HG02763 (cell line): ENCODE measurements around the gene TADA2B.
A peak's percentile ranks its signal among the peaks of the same experiment; 100 is the strongest.
"Not testable (repeated sequence)": the region's sequence is repeated elsewhere in the genome, so short reads cannot be mapped to it uniquely, and the experiment has no call there.

Source experiments
- ATAC-seq: cut with Tn5 transposase; IDR thresholded peaks from one replicate; pipeline ENCODE4 v1.9.1; 2021; ENCODE audit warnings: mild to moderate bottlenecking, moderate library complexity; ENCODE audit not compliant: unreplicated experiment

The TADA2B gene

DNA sequence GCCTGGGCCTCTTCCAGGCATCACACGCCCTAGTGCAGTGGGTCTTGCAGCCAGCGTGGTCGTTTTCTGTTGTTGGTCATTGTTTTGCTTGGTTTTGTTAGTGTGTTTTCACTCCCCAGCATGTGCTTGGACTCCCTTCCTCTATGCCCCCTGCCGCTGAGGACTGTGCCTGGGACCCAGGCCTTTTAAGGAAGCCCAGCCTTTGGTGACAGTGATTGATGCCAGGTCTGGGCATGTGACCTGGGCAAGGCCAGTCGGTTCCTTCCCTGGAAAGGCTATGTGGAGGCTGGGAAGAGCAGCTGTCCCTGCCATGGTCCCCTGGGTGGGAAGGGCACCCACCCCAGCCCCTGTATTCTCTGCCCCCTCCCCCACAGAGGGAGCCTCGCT, 33.5 kb downstream of the TADA2B start:
- no peak for ATAC-seq

DNA sequence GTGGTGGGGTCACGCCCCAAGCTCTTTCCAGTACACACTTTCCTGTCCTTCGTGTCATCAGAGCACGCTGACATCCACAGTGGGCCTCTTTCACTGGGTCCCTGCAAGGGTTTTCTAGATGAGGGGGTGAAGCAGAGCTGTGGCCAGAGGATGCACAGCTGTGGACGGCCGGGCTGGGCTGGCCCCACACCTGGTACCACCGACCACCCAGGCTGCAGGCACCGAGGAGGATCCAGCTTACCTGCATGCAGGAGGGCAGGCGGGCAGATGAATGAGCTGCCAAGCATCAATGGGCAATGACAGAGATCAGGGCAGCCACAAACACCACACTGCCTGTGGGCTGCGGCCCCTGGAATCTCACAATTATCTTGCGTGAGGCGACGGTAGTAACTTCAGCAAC, 34.2 kb downstream of the TADA2B start:
- ATAC-seq: no peak

DNA sequence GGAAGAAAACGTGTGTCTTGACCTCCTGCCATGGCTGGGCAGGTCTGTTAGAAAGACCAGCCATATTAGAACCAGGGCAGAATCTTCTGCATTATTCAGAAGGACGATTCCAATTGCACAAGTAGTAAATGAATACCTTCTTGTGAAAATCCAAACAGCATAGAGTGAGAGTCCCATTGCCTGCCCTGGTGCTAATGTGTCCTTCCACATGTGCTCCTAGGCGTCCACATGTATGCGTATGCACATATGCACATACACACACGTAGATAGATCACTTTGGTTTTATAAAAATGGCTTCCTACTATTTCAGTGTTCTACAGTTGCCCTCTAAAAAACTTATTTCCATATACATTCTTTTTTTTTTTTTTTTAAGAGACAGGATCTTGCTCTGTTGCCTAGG, 34.9 kb downstream of the TADA2B start:
- no peak for ATAC-seq

DNA sequence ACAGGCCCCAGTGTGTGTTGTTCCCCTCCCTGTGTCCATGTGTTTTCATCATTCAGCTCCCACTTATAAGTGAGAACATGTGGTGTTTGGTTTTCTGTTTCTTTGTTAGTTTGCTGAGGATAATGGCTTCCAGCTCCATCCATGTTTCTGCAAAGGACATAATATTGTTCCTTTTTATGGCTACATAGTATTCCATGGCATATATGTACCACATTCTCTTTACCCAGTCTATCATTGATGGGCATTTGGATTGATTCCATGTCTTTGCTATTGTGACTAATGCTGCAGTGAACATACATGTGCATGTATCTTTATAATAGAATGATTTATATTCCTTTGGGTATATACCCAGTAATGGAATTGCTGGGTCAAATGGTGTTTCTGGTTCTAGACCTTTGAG, 36.3 kb downstream of the TADA2B start:
- ATAC-seq: not testable (repeated sequence)

DNA sequence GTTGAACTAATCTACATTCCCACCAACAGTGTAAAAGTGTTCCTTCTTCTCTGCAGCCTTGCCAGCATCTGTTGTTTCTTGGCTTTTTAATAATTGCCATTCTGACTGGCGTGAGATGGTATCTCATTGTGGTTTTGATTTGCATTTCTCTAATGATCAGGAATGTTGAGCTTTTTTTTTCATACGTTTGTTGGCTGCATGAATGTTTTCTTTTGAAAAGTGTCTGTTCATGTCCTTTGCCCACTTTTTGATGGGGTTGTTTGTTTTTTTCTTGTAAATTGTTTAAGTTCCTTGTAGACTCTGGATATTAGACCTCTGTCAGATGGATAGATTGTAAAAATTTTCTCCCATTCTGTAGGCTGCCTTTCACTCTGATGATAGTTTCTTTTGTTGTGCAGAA, 36.7 kb downstream of the TADA2B start:
- ATAC-seq: not testable (repeated sequence)

DNA sequence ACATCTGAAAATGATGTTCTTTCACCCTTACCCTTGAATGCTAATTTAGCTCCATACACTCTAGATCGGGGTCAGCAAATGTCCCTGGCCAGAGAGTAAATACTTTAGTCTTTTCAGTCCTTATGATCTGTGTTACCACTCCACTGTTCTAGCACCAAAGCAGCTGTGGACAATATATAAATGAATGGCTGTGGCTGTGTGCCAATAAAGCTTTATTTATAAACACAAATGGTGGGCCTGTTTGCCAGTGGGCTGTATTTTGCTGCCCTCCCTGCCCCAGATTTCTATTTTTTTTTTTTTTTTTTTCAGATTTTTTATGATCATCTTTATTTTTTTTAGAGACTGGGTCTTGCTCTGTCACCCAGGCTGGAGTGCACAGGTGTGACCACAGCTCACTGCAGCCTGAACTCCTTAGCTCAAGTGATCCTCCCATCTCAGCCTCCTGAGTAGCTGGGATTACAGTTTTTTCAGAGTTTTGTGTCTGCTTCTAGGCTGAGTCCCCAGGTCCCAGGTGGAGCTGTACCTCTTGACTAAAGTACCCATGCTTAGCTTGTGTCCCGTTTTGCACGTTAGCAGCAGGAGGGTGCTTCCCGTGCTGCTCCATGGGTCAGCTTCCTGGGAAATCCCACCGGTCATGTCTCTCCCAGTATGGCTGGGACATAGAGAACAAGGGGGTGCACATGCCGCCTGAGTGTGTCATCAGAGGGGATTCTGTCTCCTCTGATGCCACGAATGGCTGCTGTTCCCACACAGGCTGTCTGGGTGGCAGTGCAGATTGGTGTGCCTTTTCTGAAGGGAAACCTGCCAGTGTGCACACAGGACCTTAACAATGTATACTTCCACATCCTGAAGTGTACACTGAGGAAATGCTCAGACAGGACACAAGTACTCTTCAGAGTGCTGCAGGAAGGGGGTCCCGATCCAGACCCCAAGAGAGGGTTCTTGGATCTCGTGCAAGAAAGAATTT, 40.7 kb downstream of the TADA2B start:
- ATAC-seq: no peak

DNA sequence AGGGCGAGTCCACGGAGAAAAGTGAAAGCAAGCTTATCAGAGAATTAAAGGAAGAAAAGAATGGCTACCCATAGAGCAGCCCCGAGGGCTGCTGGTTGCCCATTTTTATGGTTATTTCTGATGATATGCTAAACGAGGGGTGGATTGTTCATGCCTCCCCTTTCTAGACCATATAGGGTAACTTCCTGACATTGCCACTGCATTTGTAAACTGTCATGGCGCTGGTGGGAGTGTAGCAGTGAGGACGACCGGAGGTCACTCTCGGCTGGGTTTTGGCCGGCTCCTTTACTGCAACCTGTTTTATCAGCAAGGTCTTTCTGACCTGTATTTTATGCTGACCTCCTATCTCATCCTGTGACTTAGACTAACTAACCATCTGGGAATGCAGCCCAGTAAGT, 41.4 kb downstream of the TADA2B start:
- ATAC-seq: not testable (repeated sequence)

DNA sequence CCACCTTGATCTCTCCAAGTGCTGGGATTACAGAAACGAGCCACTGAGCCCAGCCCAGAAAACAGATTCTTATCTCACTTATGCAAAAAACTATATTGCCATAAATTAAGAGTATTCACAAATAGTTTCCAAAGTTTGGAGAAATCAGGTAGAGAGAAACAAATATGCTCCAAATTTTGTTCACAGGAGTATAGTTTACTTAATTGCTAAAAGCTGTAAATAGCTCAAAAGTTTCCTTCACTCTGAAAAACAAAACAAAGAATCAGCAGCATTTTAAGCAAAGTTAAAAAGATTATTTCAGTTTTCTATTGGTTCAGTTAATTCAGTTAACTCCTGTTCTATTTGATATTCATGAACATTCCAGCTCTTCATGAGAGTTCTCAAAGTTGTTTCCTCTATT, 43.2 kb downstream of the TADA2B start:
- ATAC-seq: no peak

DNA sequence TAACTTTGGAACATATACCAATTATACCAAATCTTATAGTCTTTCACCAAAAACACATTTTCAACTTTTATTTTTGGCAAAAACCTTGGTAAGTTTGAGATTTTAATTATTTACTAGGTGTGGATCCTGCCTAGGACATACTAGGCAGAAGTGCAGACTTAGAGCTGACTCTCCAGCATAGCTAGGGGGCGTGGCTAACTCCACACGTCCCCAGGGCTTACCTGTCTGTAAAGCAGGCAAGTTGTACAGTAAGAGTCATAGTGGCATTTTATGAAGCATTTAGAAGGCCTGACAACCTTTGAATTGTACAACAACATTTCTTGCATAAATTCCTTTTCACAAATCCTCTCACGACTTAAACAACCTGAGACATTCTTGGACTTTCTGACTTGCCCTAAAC, 43.9 kb downstream of the TADA2B start:
- ATAC-seq: no peak

DNA sequence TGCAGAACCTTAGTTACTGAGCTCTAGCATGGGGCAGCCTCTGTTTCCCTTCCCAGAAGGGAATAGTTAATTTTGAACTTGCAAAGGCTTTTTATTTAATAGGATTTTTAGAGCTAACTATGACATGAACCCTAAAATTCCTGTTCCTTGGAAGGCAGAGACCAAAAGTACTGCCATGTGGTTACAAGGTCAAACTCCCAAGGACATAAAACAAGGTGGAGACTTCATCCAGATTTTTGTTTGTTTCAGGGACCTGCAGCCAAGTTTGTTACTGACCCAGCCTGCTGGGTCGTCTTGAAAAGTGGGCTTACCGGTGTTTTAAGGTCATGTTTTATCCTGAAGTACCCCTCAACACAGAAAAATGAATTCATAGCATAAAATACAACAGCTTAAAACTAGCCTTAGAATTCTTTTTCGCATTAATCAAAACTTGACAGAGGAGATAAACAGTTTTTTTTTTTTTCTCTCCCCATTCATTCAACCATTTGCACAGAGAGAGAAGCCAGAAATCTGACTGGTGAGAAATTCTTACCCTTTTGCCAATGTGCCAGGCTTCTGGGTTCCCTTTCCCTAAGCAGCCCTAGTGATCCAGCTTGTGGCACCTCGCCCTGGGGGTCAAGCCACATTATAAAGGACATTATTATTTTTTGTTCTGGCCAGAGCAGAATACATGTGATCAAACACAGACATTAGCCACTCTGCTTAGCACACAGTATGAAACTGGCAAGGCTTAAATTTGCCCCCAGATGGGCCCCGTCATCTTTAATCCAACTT, 46.2 kb downstream of the TADA2B start:
- ATAC-seq: no peak

DNA sequence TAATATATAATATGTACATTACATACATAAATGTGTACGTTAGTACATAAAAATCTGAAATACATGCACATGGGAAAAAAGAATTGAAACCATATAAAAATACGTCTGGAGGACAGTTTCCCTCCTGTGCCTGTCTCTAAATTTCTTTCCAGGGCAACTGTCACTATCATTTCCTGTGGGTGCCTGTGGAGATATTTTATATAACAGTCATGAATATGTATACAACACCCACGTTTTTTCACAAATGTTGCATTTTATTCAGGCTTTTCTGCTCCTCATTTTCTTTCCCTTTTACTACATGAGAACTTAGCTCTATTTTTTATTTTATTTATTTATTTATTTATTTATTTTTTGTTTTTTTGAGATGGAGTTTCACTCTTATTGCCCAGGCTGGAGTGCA, 48.9 kb downstream of the TADA2B start:
- ATAC-seq: no peak

DNA sequence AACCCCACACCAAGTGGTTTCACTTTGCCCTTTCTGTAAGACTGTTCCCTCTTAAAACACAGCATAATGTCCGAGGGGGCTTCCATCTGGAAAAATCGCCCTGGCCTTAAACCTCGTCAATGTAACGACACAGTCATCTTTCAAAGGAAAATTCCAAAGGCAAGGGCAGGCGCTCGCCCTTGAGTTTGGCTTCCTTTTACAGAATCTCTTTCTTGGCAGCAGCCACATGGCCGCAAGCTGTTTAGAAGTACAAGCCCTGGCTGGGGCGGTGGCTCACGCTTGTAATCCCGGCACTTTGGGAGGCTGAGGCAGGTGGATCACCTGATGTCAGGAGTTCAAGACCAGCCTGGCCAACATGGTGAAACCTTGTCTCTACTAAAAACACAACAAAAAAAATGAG, 51.7 kb downstream of the TADA2B start:
- ATAC-seq: no peak

DNA sequence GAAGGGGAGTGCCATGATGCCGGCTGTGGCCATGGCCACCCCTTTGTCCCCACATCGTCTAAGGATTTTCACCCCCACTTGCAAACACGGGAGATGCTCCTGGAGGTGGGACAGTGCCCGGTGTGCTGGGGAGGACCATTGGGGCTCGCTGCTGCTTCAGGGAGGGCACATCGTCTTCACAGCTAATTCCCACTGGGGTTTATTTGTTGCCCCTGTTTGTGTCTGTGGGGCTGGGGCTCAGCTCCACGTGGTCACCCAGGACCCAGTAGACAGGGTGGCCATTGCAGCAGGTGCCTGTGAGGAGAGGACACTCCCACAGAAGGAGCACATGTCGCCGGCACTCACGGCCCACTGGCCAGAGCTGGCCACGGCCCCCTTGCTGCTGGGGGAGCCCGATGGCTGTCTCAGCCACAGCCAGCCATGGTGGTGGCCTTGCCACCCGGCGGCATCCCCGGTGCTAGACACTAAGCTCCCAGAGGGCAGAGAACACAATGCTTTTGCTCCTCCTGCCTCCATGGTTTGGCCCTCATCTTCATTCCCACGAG, 52.5 kb downstream of the TADA2B start:
- no peak for ATAC-seq

DNA sequence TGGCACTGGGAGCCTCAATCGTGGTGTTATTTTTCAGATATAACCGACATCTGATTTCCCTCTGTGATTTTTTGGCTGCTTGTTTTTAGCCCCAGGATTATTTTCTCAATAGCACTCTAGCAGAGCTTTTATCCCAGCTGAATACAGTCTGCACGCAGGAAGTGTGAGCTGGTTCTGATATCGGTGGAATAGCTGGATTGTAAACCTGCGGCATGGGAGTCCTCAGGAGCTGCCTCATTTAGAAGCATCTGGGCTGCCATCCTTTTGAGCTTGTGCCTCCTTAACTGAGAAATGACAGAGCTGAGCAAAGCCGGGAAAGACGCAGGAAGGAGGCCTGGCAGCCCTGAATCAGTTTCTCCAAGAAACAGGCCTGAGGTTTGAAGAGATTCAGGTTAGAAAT, 53.1 kb downstream of the TADA2B start:
- ATAC-seq: no peak

DNA sequence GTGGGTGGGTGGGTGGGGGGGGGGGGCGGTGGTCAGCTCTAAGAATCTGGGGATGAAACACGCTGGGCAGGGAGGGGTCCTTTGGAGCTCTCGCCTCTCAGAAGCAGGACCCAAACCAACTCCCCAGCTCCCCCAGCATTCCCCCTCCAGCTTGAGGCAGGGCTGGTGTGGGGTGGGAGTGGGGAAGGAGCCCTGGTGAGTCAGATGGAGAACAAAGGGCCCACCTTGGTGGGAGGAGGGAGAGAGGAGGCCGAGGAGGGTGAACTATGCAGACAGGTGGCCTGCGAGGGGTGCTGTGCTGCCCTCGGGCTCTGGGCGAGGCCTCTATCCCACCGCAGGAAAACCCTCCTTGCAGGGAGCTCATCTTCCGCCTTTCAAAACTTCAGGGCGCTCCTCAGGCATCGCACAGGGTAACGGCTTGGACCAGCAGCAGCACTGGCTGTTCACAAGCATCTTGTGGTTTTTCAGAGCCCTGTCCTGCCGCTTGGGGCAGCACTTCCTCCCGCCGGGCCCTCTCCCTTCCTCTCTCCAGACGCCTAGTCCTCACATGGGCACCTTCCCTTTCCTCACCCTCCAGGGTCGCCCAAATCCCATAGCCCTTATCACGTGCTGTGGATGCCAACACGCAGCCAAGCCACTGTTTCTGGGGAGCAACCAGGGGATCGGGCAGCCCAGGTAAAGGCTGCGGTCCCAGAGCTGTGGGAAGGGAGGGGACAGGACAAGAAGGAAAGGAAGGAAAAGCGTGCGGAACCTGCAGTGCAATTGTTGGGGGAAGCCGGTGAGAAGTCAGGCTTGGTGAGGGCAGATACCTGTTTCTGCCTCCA, 58.7 kb downstream of the TADA2B start:
- ATAC-seq: peak; percentile 73

DNA sequence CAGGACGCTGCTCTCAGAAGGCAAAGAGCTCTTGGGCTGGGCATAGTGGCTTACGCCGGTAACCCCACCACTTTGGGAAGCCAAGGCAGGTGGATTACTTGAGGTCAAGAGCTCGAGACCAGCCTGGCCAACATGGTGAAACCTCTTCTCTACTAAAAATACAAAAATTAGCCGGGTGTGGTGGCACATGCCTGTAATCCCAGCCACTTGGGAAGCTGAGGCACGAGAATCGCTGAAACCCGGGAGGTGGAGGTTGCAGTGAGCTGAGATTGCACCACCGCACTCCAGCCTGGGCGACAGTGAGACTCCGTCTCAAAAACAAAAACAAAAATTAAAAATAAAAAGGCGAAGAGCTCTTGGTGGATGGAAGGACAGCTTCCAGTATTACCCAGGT, 59.3 kb downstream of the TADA2B start:
- ATAC-seq: not testable (repeated sequence)

DNA sequence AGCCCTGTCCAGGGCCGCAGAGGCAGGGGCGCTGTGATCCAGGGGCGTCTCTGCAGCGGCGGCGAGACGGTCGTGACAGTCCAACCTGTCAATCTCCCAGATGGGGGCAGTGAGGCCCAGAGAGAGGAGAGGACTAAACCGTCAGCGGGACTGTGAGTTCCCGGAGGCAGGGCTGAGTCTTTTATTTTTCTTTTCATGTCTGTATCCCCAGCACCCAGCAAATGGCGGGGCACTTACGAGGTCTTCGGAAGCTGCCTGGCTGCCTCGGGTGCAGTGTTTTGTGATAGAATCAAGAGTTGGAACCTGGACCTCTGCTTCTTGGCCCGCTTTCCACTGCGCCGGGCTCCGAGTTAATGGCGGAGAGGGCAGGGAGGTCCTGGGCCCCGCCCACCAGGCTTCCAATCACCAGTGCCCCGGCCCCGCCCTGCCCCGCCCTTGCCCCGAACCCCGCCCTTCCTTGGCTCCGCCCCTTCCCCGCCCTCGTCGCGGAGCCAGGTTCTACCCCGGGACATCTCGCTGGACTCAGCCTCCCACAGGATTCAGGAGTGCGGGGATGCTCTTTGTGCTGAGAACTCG, 59.9 kb downstream of the TADA2B start:
- ATAC-seq: peak; percentile 74

DNA sequence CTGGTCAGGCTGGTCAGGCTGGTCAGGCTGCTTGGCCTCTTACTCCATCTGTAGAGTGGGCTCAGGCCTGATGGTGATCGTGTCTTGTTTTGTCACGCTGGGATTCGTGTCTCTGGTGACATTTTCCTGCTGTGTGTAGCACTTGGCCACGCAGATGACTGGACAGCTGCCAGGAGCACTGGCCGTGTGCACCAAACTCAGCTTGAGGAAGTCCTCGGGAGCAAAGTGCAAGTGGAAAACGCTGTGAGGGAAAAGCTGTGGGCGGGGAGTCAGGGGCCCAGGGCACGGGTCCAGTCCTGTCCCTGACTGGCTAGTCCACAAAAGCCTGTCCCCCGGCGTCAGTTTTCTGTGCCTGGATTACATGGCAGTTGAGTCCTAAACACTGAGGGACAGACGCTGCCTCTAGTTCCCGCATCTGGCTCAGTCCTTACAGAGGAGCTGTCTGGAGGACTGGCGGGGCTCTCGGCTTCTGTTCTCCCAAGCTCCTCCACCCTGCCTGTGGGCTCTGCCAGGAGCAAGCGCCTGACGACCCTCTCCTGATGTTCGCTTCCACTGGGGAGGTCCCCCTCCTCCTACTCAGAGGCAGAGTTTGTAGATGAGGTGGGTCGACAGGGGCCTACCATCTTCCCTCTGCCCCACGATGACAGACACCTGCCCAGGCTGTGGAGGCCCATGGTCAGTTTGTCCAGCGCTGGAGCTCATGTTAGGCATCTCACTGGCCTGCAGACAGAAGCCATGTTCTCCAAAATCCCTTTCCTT, 60.6 kb downstream of the TADA2B start:
- no peak for ATAC-seq

DNA sequence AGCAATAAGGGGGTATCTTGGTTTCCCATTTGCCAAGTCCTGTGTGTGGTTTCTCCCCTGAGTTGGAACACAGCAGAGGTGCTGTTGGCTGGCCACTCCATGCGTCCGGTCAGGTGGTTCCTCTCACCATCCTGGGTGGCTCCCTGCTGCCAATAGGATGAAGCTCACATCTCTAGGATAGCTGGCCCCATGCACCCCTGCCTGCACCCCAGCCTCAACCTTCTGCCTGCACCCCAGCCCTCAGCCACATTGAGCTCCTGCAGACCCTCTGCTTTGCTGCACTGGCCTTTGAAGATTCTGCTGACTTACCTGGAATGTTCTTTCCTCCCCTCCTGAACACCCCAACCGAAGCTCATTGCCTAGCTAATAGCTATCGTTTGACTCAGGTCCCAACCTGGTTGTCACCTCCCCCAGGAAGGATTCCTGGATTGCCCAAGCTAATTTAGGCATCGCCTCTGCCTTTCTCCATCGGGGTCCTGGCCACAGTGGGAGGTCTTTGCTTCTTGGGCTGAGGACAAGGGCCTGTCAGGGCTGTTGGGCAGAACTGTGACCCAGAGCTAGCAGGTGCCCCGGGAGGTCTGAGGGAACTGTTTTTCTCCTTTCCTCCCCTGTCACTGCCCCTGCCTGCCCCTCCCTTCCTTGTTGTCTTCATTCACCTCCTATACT, 61.3 kb downstream of the TADA2B start:
- ATAC-seq: no peak
